Esophagus squamous epithelium (tissue), 4 donors: ENCODE measurements around the gene DNAI2.

ENCODE experiments used
- CTCF ChIP-seq, 6 experiments: fragments of 450-650 bp in 4 of 6; fragments of 200-600 bp in 2 of 6; sonication (generic) in 2 of 6; IDR thresholded peaks; one replicate each; pipeline ENCODE4 v1.5.1; 2016 to 2019; ENCODE audit warnings: antibody characterized with exemption in 6 of 6, mild to moderate bottlenecking in 4 of 6, moderate library complexity in 4 of 6
- POLR2A ChIP-seq, 4 donors: fragments of 450-650 bp; IDR thresholded peaks; one replicate each; pipeline ENCODE4 v1.6.1; 2017; ENCODE audit warnings: antibody characterized with exemption in 4 of 4, mild to moderate bottlenecking in 4 of 4, moderate library complexity in 3 of 4

GRCh38 chr17:74342224-74342623 is 68.2 kb downstream of the DNAI2 start:
- TF ChIP-seq POLR2A (IDR thresholded peaks at IDR 0.05) (no peak), CTCF (IDR thresholded peaks at IDR 0.05) (no peak)
